GM21423 (cell line): ENCODE data around the gene ZNF628.
A peak's percentile ranks its signal among the peaks of the same experiment; 100 is the strongest.

Experiments used
- ATAC-seq: cut with Tn5 transposase; IDR thresholded peaks from one replicate; pipeline ENCODE4 v1.9.1; 2021; ENCODE audit warnings: mild to moderate bottlenecking, moderate library complexity; ENCODE audit not compliant: unreplicated experiment

The ZNF628 gene

GRCh38 chr19:55449469-55449868 is 26.9 kb upstream of the ZNF628 start:
- ATAC-seq: no peak

- ATAC-seq: no peak
These were observed 25.1 kb upstream of the ZNF628 start for GRCh38 chr19:55451163-55451964.

GRCh38 chr19:55451965-55452748 is 24.3 kb upstream of the ZNF628 start:
- ATAC-seq: no peak

GRCh38 chr19:55452749-55453346 is 23.6 kb upstream of the ZNF628 start:
- ATAC-seq: no peak

GRCh38 chr19:55453511-55454260 is 22.7 kb upstream of the ZNF628 start:
- no peak for ATAC-seq

GRCh38 chr19:55454787-55455243 is 21.6 kb upstream of the ZNF628 start:
- no peak for ATAC-seq

GRCh38 chr19:55455576-55456235 is 20.7 kb upstream of the ZNF628 start:
- no peak for ATAC-seq

- no peak for ATAC-seq
These were observed 20.1 kb upstream of the ZNF628 start for GRCh38 chr19:55456347-55456746.

- no peak for ATAC-seq
These were observed 18.5 kb upstream of the ZNF628 start for GRCh38 chr19:55457683-55458457.

- no peak for ATAC-seq
These were observed 16.9 kb upstream of the ZNF628 start for GRCh38 chr19:55459551-55459949.

GRCh38 chr19:55459950-55460657 is 16.3 kb upstream of the ZNF628 start:
- ATAC-seq: no peak

- no peak for ATAC-seq
These were observed 15.7 kb upstream of the ZNF628 start for GRCh38 chr19:55460670-55461258.

- ATAC-seq: peak; percentile 92
These were observed 15.0 kb upstream of the ZNF628 start, which contains the start of gene ISOC2 for GRCh38 chr19:55461259-55461973. Gene ISOC2 (minus strand): TSS chr19:55461642. CDS start chr19:55456486, 5,156 bp downstream.

- ATAC-seq: no peak
These were observed 14.3 kb upstream of the ZNF628 start for GRCh38 chr19:55461974-55462626.

- ATAC-seq: no peak
These were observed 13.7 kb upstream of the ZNF628 start for GRCh38 chr19:55462722-55463121.

GRCh38 chr19:55463583-55464031 is 12.8 kb upstream of the ZNF628 start:
- ATAC-seq: no peak

GRCh38 chr19:55464039-55464661 is 12.3 kb upstream of the ZNF628 start:
- no peak for ATAC-seq
